NCI-H2196 (cell line): ENCODE data around the gene DCAF17.
"Not testable (repeated sequence)": the region's sequence is repeated elsewhere in the genome, so short reads cannot be mapped to it uniquely, and the experiment has no call there.

Experiments
- DNase-seq: peaks from one replicate; lab custom pipeline; 2025; ENCODE audit not compliant: unreplicated experiment; lab: John Stamatoyannopoulos, UW

The DCAF17 gene

GRCh38 chr2:171451074-171451473 is 17.0 kb downstream of the DCAF17 start:
- no peak for DNase-seq

- DNase-seq: no peak
These were observed 18.7 kb downstream of the DCAF17 start for GRCh38 chr2:171452773-171453172.

GRCh38 chr2:171459498-171459897 is 25.5 kb downstream of the DCAF17 start:
- DNase-seq: no peak

- no peak for DNase-seq
These were observed 26.5 kb downstream of the DCAF17 start for GRCh38 chr2:171460537-171460936.

- DNase-seq: no peak
These were observed 35.1 kb downstream of the DCAF17 start for GRCh38 chr2:171469176-171469575.

GRCh38 chr2:171470129-171470528 is 36.1 kb downstream of the DCAF17 start:
- DNase-seq: no peak

GRCh38 chr2:171475979-171476378 is 42.0 kb downstream of the DCAF17 start:
- DNase-seq: no peak

GRCh38 chr2:171478345-171478744 is 44.3 kb downstream of the DCAF17 start:
- DNase-seq: no peak

GRCh38 chr2:171479154-171479814 is 45.3 kb downstream of the DCAF17 start:
- no peak for DNase-seq

GRCh38 chr2:171480908-171481307 is 46.9 kb downstream of the DCAF17 start:
- DNase-seq: no peak

- no peak for DNase-seq
These were observed 48.3 kb downstream of the DCAF17 start for GRCh38 chr2:171482308-171482707.

GRCh38 chr2:171482877-171483276 is 48.9 kb downstream of the DCAF17 start:
- DNase-seq: no peak

- DNase-seq: no peak
These were observed 49.8 kb downstream of the DCAF17 start for GRCh38 chr2:171483793-171484192.

- no peak for DNase-seq
These were observed 51.1 kb downstream of the DCAF17 start for GRCh38 chr2:171485116-171485515.

- DNase-seq: no peak
These were observed 53.2 kb downstream of the DCAF17 start for GRCh38 chr2:171487201-171487600.

- DNase-seq: no peak
These were observed 53.8 kb downstream of the DCAF17 start for GRCh38 chr2:171487803-171488259.

GRCh38 chr2:171490577-171490976 is 56.6 kb downstream of the DCAF17 start:
- DNase-seq: no peak

GRCh38 chr2:171491292-171491691 is 57.3 kb downstream of the DCAF17 start:
- DNase-seq: no peak

- no peak for DNase-seq
These were observed 58.6 kb downstream of the DCAF17 start for GRCh38 chr2:171492664-171493063.

GRCh38 chr2:171497664-171498063 is 63.6 kb downstream of the DCAF17 start:
- not testable (repeated sequence) for DNase-seq

GRCh38 chr2:171505374-171505773 is 71.3 kb downstream of the DCAF17 start:
- no peak for DNase-seq

GRCh38 chr2:171509945-171510731 is 76.1 kb downstream of the DCAF17 start:
- DNase-seq: no peak
